ENCODE measurements around the gene TIMM13. TPM values are rescaled to one million over a fixed set of nuclear protein-coding genes. Genes with fewer than 3 reads are reported as not detected.

The TIMM13 gene
- total and polyA plus RNA-seq, 10 of the 15 experiments (the other 5 are each of a cell fraction or from before 2014, with no cell fraction given) = 9.9 to 205 (median 63.6) TPM

DNA sequence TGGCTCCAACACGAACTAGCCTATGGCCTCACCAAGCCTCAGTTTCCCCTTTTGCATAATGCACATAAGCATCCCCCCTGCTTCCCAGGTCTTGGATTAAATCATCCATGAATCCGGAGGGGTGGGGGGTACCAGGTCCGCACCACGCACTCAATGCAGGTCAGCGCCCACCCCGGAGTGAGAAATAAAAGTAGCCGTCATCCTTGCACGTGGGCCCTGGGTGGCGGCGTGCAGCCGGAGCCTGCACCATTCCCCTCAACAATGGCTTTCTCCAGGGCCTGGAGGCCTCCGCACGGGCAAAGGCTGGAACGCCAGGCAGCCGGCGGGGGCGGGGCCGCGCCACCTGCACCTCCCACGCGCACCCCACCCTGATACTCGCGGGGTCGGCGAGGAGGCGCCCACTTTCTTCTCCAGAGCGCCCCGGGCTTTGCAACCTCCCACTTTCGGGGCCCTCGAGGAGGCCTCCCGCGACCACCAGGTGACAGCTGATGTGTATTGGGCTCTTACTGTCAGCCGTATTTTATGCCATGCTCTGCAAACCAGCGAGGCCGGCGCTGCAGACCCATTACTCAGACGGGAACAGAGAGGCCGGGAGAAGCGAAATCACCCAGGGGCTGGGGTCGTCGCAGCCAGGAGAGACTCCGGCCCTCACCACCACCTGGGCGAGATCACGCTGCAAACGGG lies 47.8 kb upstream of the TIMM13 start (continued):
- no peak for TF ChIP-seq YY1 (IDR thresholded peaks at IDR 0.05; ENCODE audit: low read depth, low read length)
- TF ChIP-seq RCOR1 (conservative IDR thresholded peaks at IDR 0.05; ENCODE audit: low read depth, low read length) = peak; percentile 56; the same call in 1 of the 2 replicates
- TF ChIP-seq, protein P1, sequence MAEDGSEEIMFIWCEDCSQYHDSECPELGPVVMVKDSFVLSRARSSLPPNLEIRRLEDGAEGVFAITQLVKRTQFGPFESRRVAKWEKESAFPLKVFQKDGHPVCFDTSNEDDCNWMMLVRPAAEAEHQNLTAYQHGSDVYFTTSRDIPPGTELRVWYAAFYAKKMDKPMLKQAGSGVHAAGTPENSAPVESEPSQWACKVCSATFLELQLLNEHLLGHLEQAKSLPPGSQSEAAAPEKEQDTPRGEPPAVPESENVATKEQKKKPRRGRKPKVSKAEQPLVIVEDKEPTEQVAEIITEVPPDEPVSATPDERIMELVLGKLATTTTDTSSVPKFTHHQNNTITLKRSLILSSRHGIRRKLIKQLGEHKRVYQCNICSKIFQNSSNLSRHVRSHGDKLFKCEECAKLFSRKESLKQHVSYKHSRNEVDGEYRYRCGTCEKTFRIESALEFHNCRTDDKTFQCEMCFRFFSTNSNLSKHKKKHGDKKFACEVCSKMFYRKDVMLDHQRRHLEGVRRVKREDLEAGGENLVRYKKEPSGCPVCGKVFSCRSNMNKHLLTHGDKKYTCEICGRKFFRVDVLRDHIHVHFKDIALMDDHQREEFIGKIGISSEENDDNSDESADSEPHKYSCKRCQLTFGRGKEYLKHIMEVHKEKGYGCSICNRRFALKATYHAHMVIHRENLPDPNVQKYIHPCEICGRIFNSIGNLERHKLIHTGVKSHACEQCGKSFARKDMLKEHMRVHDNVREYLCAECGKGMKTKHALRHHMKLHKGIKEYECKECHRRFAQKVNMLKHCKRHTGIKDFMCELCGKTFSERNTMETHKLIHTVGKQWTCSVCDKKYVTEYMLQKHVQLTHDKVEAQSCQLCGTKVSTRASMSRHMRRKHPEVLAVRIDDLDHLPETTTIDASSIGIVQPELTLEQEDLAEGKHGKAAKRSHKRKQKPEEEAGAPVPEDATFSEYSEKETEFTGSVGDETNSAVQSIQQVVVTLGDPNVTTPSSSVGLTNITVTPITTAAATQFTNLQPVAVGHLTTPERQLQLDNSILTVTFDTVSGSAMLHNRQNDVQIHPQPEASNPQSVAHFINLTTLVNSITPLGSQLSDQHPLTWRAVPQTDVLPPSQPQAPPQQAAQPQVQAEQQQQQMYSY (CRISPR knock-in tag; IDR thresholded peaks at IDR 0.05) = no peak
- TF ChIP-seq, protein P2, sequence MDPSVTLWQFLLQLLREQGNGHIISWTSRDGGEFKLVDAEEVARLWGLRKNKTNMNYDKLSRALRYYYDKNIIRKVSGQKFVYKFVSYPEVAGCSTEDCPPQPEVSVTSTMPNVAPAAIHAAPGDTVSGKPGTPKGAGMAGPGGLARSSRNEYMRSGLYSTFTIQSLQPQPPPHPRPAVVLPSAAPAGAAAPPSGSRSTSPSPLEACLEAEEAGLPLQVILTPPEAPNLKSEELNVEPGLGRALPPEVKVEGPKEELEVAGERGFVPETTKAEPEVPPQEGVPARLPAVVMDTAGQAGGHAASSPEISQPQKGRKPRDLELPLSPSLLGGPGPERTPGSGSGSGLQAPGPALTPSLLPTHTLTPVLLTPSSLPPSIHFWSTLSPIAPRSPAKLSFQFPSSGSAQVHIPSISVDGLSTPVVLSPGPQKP (IDR thresholded peaks at IDR 0.05; ENCODE audit: low read depth, low read length) = no peak
- 0 out of 2 replicates have a peak, but pooled peaks have one; percentile 7 for TF ChIP-seq CREB1 (IDR thresholded peaks at IDR 0.05; ENCODE audit: low read depth)
- TF ChIP-seq, protein P3, sequence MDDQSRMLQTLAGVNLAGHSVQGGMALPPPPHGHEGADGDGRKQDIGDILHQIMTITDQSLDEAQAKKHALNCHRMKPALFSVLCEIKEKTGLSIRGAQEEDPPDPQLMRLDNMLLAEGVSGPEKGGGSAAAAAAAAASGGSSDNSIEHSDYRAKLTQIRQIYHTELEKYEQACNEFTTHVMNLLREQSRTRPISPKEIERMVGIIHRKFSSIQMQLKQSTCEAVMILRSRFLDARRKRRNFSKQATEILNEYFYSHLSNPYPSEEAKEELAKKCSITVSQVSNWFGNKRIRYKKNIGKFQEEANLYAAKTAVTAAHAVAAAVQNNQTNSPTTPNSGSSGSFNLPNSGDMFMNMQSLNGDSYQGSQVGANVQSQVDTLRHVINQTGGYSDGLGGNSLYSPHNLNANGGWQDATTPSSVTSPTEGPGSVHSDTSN (IDR thresholded peaks at IDR 0.05; ENCODE audit: insufficient replicate concordance, low read depth, low read length) = peak; percentile 45
- TF ChIP-seq SIN3A (IDR thresholded peaks at IDR 0.05; ENCODE audit: low read depth, low read length) = peak; percentile 32; the same call in 1 of the 2 replicates
- TF ChIP-seq TCF7 (IDR thresholded peaks at IDR 0.05; ENCODE audit: borderline replicate concordance) = 0 out of 2 replicates have a peak, but pooled peaks have one; percentile 31
- peak; percentile 28; the same call in 1 of the 2 replicates for TF ChIP-seq MTA3 (IDR thresholded peaks at IDR 0.05; ENCODE audit: borderline replicate concordance, low read length)
- TF ChIP-seq MTA2 (IDR thresholded peaks at IDR 0.05; ENCODE audit: low read depth) = no peak
- peak; percentile 52 for TF ChIP-seq EED (IDR thresholded peaks at IDR 0.05; ENCODE audit: low read depth)
- TF ChIP-seq HDAC2 (IDR thresholded peaks at IDR 0.05) = peak; percentile 91
- TF ChIP-seq NBN (IDR thresholded peaks at IDR 0.05) = peak; percentile 5; the same call in 1 of the 2 replicates
- TF ChIP-seq SMARCA5 (IDR thresholded peaks at IDR 0.05) = peak; percentile 99
- TF ChIP-seq, protein P4, sequence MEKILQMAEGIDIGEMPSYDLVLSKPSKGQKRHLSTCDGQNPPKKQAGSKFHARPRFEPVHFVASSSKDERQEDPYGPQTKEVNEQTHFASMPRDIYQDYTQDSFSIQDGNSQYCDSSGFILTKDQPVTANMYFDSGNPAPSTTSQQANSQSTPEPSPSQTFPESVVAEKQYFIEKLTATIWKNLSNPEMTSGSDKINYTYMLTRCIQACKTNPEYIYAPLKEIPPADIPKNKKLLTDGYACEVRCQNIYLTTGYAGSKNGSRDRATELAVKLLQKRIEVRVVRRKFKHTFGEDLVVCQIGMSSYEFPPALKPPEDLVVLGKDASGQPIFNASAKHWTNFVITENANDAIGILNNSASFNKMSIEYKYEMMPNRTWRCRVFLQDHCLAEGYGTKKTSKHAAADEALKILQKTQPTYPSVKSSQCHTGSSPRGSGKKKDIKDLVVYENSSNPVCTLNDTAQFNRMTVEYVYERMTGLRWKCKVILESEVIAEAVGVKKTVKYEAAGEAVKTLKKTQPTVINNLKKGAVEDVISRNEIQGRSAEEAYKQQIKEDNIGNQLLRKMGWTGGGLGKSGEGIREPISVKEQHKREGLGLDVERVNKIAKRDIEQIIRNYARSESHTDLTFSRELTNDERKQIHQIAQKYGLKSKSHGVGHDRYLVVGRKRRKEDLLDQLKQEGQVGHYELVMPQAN (conservative IDR thresholded peaks at IDR 0.05) = peak; percentile 91
- peak; percentile 68 for TF ChIP-seq MXI1 (IDR thresholded peaks at IDR 0.05; ENCODE audit: low read depth, low read length)
- TF ChIP-seq, protein P5, sequence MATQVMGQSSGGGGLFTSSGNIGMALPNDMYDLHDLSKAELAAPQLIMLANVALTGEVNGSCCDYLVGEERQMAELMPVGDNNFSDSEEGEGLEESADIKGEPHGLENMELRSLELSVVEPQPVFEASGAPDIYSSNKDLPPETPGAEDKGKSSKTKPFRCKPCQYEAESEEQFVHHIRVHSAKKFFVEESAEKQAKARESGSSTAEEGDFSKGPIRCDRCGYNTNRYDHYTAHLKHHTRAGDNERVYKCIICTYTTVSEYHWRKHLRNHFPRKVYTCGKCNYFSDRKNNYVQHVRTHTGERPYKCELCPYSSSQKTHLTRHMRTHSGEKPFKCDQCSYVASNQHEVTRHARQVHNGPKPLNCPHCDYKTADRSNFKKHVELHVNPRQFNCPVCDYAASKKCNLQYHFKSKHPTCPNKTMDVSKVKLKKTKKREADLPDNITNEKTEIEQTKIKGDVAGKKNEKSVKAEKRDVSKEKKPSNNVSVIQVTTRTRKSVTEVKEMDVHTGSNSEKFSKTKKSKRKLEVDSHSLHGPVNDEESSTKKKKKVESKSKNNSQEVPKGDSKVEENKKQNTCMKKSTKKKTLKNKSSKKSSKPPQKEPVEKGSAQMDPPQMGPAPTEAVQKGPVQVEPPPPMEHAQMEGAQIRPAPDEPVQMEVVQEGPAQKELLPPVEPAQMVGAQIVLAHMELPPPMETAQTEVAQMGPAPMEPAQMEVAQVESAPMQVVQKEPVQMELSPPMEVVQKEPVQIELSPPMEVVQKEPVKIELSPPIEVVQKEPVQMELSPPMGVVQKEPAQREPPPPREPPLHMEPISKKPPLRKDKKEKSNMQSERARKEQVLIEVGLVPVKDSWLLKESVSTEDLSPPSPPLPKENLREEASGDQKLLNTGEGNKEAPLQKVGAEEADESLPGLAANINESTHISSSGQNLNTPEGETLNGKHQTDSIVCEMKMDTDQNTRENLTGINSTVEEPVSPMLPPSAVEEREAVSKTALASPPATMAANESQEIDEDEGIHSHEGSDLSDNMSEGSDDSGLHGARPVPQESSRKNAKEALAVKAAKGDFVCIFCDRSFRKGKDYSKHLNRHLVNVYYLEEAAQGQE (IDR thresholded peaks at IDR 0.05; ENCODE audit: low read depth, low read length) = no peak
- peak; percentile 35; the same call in 1 of the 2 replicates for TF ChIP-seq DPF2 (IDR thresholded peaks at IDR 0.05)
- no peak for TF ChIP-seq KAT2A (conservative IDR thresholded peaks at IDR 0.05; ENCODE audit: control insufficient read depth, low read depth, low read length)
